ENCODE results near the gene PLXNA4. TPM values are rescaled to one million over a fixed set of nuclear protein-coding genes. Genes with fewer than 3 reads are reported as not detected.

PLXNA4 gene
- polyA plus RNA-seq, 1 donor (not counting 4 experiments of a cell fraction or from before 2014, with no cell fraction given) = 0.01 TPM

DNA sequence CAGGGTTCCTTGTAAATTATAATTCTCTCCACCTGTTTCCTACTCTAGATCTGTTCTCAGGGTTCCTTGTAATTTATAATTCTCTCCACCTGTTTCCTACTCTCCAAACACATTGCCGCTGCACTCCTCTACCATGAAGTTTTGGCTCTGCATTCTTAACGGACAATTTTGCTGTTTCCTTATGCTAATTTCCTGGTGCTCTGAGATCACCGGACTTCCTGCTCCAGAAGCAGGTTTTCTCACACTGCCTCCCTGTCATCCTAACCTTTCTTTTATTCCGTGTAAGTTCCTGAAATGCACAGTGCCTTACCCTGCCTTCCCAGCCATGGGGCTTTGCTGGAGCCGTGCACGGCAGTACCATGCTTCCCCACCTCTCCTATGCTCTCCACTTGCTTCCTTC lies 256.8 kb downstream of the PLXNA4 start:
- FAIRE-seq (no peak), DNase-seq (ENCODE audit: low read depth, low spot score) (no peak)
- Histone ChIP-seq H3K27ac (ENCODE audit: control insufficient read depth, insufficient read depth, low read length) (no peak overlapping the region), H3K9me3 (ENCODE audit: control insufficient read depth, low read depth, low read length) (no peaks in the 10 kb centered on the region), H3K9me1 (ENCODE audit: control insufficient read depth, extremely low read depth, insufficient read depth, low read length) (no peaks in the 10 kb centered on the region), H3K4me1 (ENCODE audit: control insufficient read depth, extremely low read depth, insufficient read depth, low read length) (peaks cover 3% of the 10 kb centered on the region), H3K79me2 (ENCODE audit: control insufficient read depth, insufficient read depth, low read length) (no peaks in the 10 kb centered on the region), H4K20me1 (ENCODE audit: control insufficient read depth, extremely low read depth, insufficient read depth, low read length) (no peaks in the 10 kb centered on the region), H3K4me3 (ENCODE audit: control insufficient read depth in 2 of 3, extremely low read depth in 1 of 3, insufficient read depth in 2 of 3, low read depth in 1 of 3, low read length in 3 of 3) (no peak overlapping the region), H3K4me2 (ENCODE audit: control insufficient read depth, extremely low read depth, insufficient read depth, low read depth, low read length) (no peak overlapping the region), H2AFZ (ENCODE audit: control insufficient read depth, low read length) (no peak overlapping the region), H3K36me3 (ENCODE audit: control insufficient read depth in 2 of 2, extremely low read depth in 1 of 2, insufficient read depth in 2 of 2, low read length in 2 of 2) (no peaks in the 10 kb centered on the region), H3K27me3 (ENCODE audit: control insufficient read depth, extremely low read depth, insufficient read depth, low read length) (peaks cover 15% of the 10 kb centered on the region), H3K9ac (ENCODE audit: control insufficient read depth, extremely low read depth, insufficient read depth, low read length) (no peak overlapping the region)
- dilution Hi-C loops (cut with MboI; ENCODE audit: extremely low pct_ligation_motif_present, low sequenced_read_pairs) = no loop called here
- TF ChIP-seq, protein P1, sequence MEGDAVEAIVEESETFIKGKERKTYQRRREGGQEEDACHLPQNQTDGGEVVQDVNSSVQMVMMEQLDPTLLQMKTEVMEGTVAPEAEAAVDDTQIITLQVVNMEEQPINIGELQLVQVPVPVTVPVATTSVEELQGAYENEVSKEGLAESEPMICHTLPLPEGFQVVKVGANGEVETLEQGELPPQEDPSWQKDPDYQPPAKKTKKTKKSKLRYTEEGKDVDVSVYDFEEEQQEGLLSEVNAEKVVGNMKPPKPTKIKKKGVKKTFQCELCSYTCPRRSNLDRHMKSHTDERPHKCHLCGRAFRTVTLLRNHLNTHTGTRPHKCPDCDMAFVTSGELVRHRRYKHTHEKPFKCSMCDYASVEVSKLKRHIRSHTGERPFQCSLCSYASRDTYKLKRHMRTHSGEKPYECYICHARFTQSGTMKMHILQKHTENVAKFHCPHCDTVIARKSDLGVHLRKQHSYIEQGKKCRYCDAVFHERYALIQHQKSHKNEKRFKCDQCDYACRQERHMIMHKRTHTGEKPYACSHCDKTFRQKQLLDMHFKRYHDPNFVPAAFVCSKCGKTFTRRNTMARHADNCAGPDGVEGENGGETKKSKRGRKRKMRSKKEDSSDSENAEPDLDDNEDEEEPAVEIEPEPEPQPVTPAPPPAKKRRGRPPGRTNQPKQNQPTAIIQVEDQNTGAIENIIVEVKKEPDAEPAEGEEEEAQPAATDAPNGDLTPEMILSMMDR (optimal IDR thresholded peaks at IDR 0.05 in 1 of 3, IDR thresholded peaks at IDR 0.05 in 1 of 3, conservative IDR thresholded peaks at IDR 0.05 in 1 of 3; ENCODE audit: extremely low read depth in 1 of 3, insufficient read depth in 2 of 3, low read length in 3 of 3) = no peak
- no peak for TF ChIP-seq EZH2 (IDR thresholded peaks at IDR 0.05; ENCODE audit: low read length)

DNA sequence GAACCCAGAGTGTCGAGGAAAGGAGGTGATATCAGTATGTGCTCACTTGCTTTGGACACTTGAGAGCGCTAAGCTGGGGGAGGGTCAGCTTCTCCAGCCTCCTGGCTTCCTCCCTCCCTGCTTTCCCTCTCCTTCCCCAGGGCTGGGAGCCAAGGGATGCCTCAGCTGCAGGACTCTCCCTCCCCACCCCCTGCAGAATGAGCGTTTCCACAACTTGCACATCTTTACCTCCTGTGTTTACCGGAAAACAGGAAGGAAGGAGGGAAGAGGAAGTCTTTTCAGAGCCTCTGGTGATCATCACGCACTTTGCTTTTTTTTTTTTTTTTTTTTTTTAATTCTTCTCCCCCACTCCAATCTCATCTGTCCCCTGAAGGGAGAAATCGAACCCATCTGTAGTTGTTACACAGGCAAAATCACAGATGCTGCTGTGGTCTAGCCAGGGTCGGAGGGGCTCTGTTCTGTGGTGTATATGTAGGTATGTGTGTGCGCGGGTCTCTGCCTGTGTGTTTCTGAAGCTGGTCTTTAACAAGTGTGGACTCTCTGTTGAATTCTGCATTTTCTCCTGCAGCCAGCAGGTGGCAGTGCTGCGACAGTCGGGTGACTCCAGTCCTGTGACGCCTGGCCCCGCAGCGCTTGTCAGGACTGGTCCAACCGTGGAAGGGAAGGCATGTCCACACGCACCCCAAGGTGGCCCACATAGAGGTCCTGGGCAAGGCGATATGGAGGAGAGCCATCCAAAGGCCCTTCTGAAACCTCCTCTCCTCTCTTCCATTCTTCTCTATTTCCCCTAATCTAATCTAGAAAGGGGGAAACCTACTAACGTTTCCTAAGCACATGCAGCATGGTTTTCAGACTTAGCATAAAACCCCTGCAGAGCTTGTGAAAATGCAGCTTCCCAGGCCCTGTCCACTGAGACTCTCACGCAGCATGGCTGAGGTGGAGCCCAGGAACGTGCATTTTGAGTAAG lies 257.6 kb downstream of the PLXNA4 start:
- Histone ChIP-seq H3K4me1 (ENCODE audit: control insufficient read depth, extremely low read depth, insufficient read depth, low read length) (peaks cover 3% of the 10 kb centered on the region), H3K79me2 (ENCODE audit: control insufficient read depth, insufficient read depth, low read length) (no peaks in the 10 kb centered on the region), H2AFZ (ENCODE audit: control insufficient read depth, low read length) (no peak overlapping the region), H3K4me3 (ENCODE audit: control insufficient read depth in 2 of 3, extremely low read depth in 1 of 3, insufficient read depth in 2 of 3, low read depth in 1 of 3, low read length in 3 of 3) (no peak overlapping the region), H3K27ac (ENCODE audit: control insufficient read depth, insufficient read depth, low read length) (no peak overlapping the region), H3K36me3 (ENCODE audit: control insufficient read depth in 2 of 2, extremely low read depth in 1 of 2, insufficient read depth in 2 of 2, low read length in 2 of 2) (no peaks in the 10 kb centered on the region), H3K4me2 (ENCODE audit: control insufficient read depth, extremely low read depth, insufficient read depth, low read depth, low read length) (no peak overlapping the region), H3K9ac (ENCODE audit: control insufficient read depth, extremely low read depth, insufficient read depth, low read length) (no peak overlapping the region), H3K9me3 (ENCODE audit: control insufficient read depth, low read depth, low read length) (no peaks in the 10 kb centered on the region), H4K20me1 (ENCODE audit: control insufficient read depth, extremely low read depth, insufficient read depth, low read length) (no peaks in the 10 kb centered on the region), H3K9me1 (ENCODE audit: control insufficient read depth, extremely low read depth, insufficient read depth, low read length) (no peaks in the 10 kb centered on the region), H3K27me3 (ENCODE audit: control insufficient read depth, extremely low read depth, insufficient read depth, low read length) (peaks cover 18% of the 10 kb centered on the region)
- TF ChIP-seq, protein P1 (optimal IDR thresholded peaks at IDR 0.05 in 1 of 3, IDR thresholded peaks at IDR 0.05 in 1 of 3, conservative IDR thresholded peaks at IDR 0.05 in 1 of 3; ENCODE audit: extremely low read depth in 1 of 3, insufficient read depth in 2 of 3, low read length in 3 of 3) = peak; percentile 85 to 92 (median 89)
- no peak for TF ChIP-seq EZH2 (IDR thresholded peaks at IDR 0.05; ENCODE audit: low read length)
- FAIRE-seq (peak; percentile 71), DNase-seq (ENCODE audit: low read depth, low spot score) (peak; percentile 49)
- dilution Hi-C loops (cut with MboI; ENCODE audit: extremely low pct_ligation_motif_present, low sequenced_read_pairs) = no loop called here

Measured in keratinocyte (primary cell).